ENCODE data around the gene RIC3.

DNA sequence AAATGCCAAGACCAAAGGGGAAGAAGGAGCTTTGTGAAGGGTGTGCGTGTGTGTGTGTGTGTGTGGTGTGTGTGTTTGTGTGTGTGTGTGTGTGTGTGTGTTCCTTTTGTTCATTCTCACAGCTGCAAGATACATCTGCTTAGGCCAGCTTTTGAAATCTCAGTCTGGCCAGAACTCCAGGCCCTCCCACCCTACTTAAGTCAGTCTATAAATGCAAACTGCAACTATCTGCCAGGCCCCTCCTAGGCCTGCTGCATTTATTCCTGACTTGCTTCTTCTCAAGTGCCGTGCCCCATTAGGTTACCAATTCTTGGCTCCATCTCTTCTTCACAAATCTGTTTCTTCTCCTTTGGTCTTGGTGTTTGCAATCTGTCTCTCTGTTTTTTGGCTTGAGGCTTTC is 21.6 kb upstream of the RIC3 start:
- TF ChIP-seq POLR2A (IDR thresholded peaks at IDR 0.05; ENCODE audit: low read depth, low read length) (no peak), POLR2AphosphoS5 (IDR thresholded peaks at IDR 0.05; ENCODE audit: low read depth, low read length) (no peak)
